ENCODE results near the gene CSGALNACT2.

- no peak for TF ChIP-seq TCF7L2 (IDR thresholded peaks at IDR 0.05; ENCODE audit: low read depth, low read length)
- TF ChIP-seq CTCF (IDR thresholded peaks at IDR 0.05), result no peak
- TF ChIP-seq POLR2AphosphoS5 (IDR thresholded peaks at IDR 0.05; ENCODE audit: low read depth, low read length), result no peak
These were observed 25.7 kb upstream of the CSGALNACT2 start for GRCh38 chr10:43112608-43112961.

Measured in Panc1 (cell line).